Testis (tissue), 3 donors: Measurements from ENCODE around the gene PTPRG. TPM values are rescaled to one million over a fixed set of nuclear protein-coding genes. Genes with fewer than 3 reads are reported as not detected.

Experiments
- DNase-seq: peaks from one replicate; pipeline ENCODE4 v3.0.0-alpha.2; 2019
- H3K27ac ChIP-seq, 2 donors: fragments of 200-600 bp; sonication (generic); one replicate each; pipeline ENCODE4 v1.5.1; 2019
- H3K27me3 ChIP-seq: fragments of 200-600 bp; sonication (generic); one replicate; pipeline ENCODE4 v1.5.1; 2019
- H3K36me3 ChIP-seq: fragments of 200-600 bp; sonication (generic); one replicate; pipeline ENCODE4 v1.5.1; 2017; ENCODE audit warnings: low read depth; ENCODE audit errors: missing control alignments
- H3K4me1 ChIP-seq: fragments of 200-600 bp; sonication (generic); one replicate; pipeline ENCODE4 v1.5.1; 2019
- H3K4me3 ChIP-seq, 2 donors: fragments of 200-600 bp; sonication (generic); one replicate each; pipeline ENCODE4 v1.5.1; 2017 to 2019
- H3K9me3 ChIP-seq: fragments of 200-600 bp; sonication (generic); one replicate; pipeline ENCODE4 v1.5.1; 2017
- CTCF ChIP-seq, 3 experiments: fragments of 450-650 bp in 2 of 3; fragments of 200-600 bp in 1 of 3; sonication (generic) in 1 of 3; IDR thresholded peaks; one replicate each; pipeline ENCODE4 v1.5.1; 2016 to 2019; ENCODE audit warnings: antibody characterized with exemption in 3 of 3, mild to moderate bottlenecking in 2 of 3, moderate library complexity in 1 of 3
- POLR2A ChIP-seq: fragments of 450-650 bp; IDR thresholded peaks from one replicate; pipeline ENCODE4 v1.6.1; 2017; ENCODE audit warnings: antibody characterized with exemption, mild to moderate bottlenecking, moderate library complexity
- WGBS, 2 donors: methylation state at CpG; one replicate each; pipeline ENCODE4 v1.1.5; 2018; 5-methylcytosine and 5-hydroxymethylcytosine counted together
- intact Hi-C: fragments of 100-400 bp; cut with DNase I; formaldehyde crosslinking; loops from one replicate; pipeline ENCODE4 v1.15.1; 2023; ENCODE audit warnings: low total_unique reads
- polyA plus RNA-seq: library from polyadenylated mRNA; stranded (reverse); fragments of 350-450 nt; fragmentation: Illumina TruSeq; extraction: RNeasy Lipid Tissue Mini Kit (QIAGEN cat#74804); gene quantifications from one replicate; pipeline ENCODE4 v1.2.3, GENCODE V29; 2014; ENCODE audit warnings: low read depth, low replicate concordance; ENCODE audit not compliant: insufficient read depth
- total RNA-seq, 2 donors: library from RNA; depleted of rRNA; stranded (reverse); fragments of >200 nt; gene quantifications; one replicate each; pipeline ENCODE4 v1.2.3, GENCODE V29; 2016

The PTPRG gene
- total and polyA plus RNA-seq, 3 donors from 2014 or later, result 26.3 to 107 (median 75.4) TPM

- no peak for DNase-seq
- H3K27ac ChIP-seq, result no peak overlapping the region
- no peaks in the 10 kb centered on the region for H3K9me3 ChIP-seq
- H3K27me3 ChIP-seq, result no peaks in the 10 kb centered on the region
- WGBS, 2 donors, result 88 to 93% methylated on average over 5 of the region's 5 CpGs
- peaks cover 22% of the 10 kb centered on the region for H3K4me1 ChIP-seq
- no peak for TF ChIP-seq POLR2A
- no peak for TF ChIP-seq CTCF (IDR thresholded peaks at IDR 0.05)
- H3K4me3 ChIP-seq, result no peak overlapping the region
- intact Hi-C loops, result no loop called here
- no peaks in the 10 kb centered on the region for H3K36me3 ChIP-seq
Measured at GRCh38 chr3:61727435-61727834, 166.1 kb downstream of the PTPRG start.

GRCh38 chr3:61729038-61729634 lies 167.8 kb downstream of the PTPRG start:
- Histone ChIP-seq H3K4me1 (peaks cover 28% of the 10 kb centered on the region), H3K27ac (no peak overlapping the region), H3K36me3 (no peaks in the 10 kb centered on the region), H3K27me3 (no peaks in the 10 kb centered on the region), H3K4me3 (no peak overlapping the region), H3K9me3 (no peaks in the 10 kb centered on the region)
- WGBS, 2 donors, result 76% methylated on average over 6 of the region's 6 CpGs
- no peak for DNase-seq
- intact Hi-C loops, result no loop called here
- TF ChIP-seq POLR2A (no peak), CTCF (IDR thresholded peaks at IDR 0.05) (no peak)

- Histone ChIP-seq H3K27me3 (no peaks in the 10 kb centered on the region), H3K4me1 (peaks cover 28% of the 10 kb centered on the region), H3K36me3 (no peaks in the 10 kb centered on the region), H3K4me3 (no peak overlapping the region), H3K27ac (peak overlapping the region in 1 of 2 donors; percentile 17), H3K9me3 (no peaks in the 10 kb centered on the region)
- TF ChIP-seq POLR2A (no peak), CTCF (IDR thresholded peaks at IDR 0.05) (no peak)
- intact Hi-C loops, result no loop called here
- WGBS, 2 donors, result 37 to 74% methylated on average over 4 of the region's 4 CpGs
- no peak for DNase-seq
Measured at GRCh38 chr3:61730056-61730455, 168.7 kb downstream of the PTPRG start.

GRCh38 chr3:61730577-61731231 lies 169.3 kb downstream of the PTPRG start:
- 41 to 42% methylated on average over 2 of the region's 2 CpGs for WGBS, 2 donors
- no peak for TF ChIP-seq CTCF (IDR thresholded peaks at IDR 0.05)
- no peak for TF ChIP-seq POLR2A

GRCh38 chr3:61733000-61733399 lies 171.6 kb downstream of the PTPRG start:
- WGBS, 2 donors, result 44 to 45% methylated on average over 1 of the region's 1 CpG
- H3K27ac ChIP-seq, result no peak overlapping the region
- H3K9me3 ChIP-seq, result no peaks in the 10 kb centered on the region
- peaks cover 18% of the 10 kb centered on the region for H3K4me1 ChIP-seq
- no peaks in the 10 kb centered on the region for H3K36me3 ChIP-seq
- no peaks in the 10 kb centered on the region for H3K27me3 ChIP-seq
- DNase-seq, result no peak
- TF ChIP-seq POLR2A (no peak), CTCF (IDR thresholded peaks at IDR 0.05) (no peak)
- intact Hi-C loops, result no loop called here
- no peak overlapping the region for H3K4me3 ChIP-seq

More at GRCh38 chr3:61730577-61731231, 169.3 kb downstream of the PTPRG start:
- DNase-seq, result no peak
- H3K9me3 ChIP-seq, result no peaks in the 10 kb centered on the region
- no peaks in the 10 kb centered on the region for H3K36me3 ChIP-seq
- no peak overlapping the region for H3K4me3 ChIP-seq
- peak overlapping the region in 1 of 2 donors; percentile 17 for H3K27ac ChIP-seq
- peaks cover 22% of the 10 kb centered on the region for H3K4me1 ChIP-seq
- intact Hi-C loops, result no loop called here
- H3K27me3 ChIP-seq, result no peaks in the 10 kb centered on the region
